ENCODE data around the gene NACC2. TPM values are rescaled to one million over a fixed set of nuclear protein-coding genes. Genes with fewer than 3 reads are reported as not detected.

NACC2 gene
- total and polyA plus RNA-seq, 9 of the 15 experiments (the other 6 are each of a cell fraction or from before 2014, with no cell fraction given): 0.70 to 25.1 (median 5.6) TPM

DNA sequence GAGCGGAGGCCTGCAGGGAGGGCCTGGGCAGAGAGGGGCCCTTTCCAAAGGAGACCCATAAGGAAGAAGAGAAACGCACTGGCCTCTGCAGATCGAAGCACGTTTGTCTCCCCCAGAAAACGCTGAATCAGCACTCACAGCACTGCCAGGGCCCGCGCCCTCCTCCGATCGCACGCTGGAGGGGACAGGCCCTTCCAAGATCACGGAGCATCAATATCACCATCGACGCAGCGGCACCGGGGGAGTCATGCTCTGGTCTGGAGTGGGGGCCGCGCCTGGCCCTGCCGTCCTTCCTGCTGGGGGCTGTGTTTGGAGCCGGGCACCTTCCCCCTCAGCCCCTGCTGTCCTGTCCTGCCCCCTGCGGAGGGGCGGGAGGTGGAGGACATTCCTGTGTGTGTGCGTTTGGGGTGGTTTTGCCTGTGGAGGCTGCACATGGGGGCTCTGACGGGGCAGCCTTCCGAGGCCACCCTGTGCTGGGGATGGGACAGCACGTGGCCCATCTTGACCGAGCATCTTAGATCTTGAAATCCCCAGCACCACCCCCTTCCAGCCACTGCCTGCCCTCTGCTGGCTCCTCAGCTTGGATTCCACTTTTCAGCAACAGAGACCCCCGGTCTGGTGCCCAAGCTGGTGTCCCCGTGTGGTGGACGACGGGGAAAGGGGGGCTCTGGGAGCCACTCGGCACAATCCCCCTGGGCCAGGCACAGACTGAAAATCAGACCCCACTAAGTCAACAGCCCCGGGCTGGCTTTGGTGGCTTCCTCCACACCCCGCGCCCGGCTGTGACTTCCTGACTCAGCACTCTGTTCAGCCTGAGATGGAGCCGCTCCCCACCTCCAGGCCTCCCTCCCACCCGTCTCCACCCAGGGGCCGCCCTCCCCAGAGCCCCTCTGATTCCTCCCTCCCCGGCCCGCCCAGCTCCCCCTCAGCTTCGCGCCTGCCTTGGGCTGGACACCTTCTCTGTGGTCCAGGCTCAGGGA, 15.3 kb upstream of the NACC2 start (continued):
- TF ChIP-seq PTBP1 (IDR thresholded peaks at IDR 0.05; ENCODE audit: low read depth, low read length) (no peak), MTA2 (IDR thresholded peaks at IDR 0.05; ENCODE audit: low read depth) (no peak), FOXA3 (CRISPR knock-in tag; conservative IDR thresholded peaks at IDR 0.05 in 1 of 2, IDR thresholded peaks at IDR 0.05 in 1 of 2) (peak; percentile 18 to 27; a peak in 1 of 4 replicates), ZNF583 (CRISPR knock-in tag; IDR thresholded peaks at IDR 0.05) (peak; percentile 16; the same call in 1 of the 2 replicates), RBFOX2 (IDR thresholded peaks at IDR 0.05; ENCODE audit: low read depth, low read length) (no peak; the same call in 1 of the 2 replicates), SAFB2 (IDR thresholded peaks at IDR 0.05; ENCODE audit: borderline replicate concordance, low read depth, low read length, severe bottlenecking) (no peak), JUNB (CRISPR knock-in tag; conservative IDR thresholded peaks at IDR 0.05) (no peak), RAD21 (CRISPR knock-in tag; conservative IDR thresholded peaks at IDR 0.05 in 1 of 2, IDR thresholded peaks at IDR 0.05 in 1 of 2) (peak in 1 of 2 experiments; percentile 45; a peak in 3 of 4 replicates), ZNF212 (CRISPR knock-in tag; IDR thresholded peaks at IDR 0.05) (no peak), BACH1 (tag; IDR thresholded peaks at IDR 0.05) (no peak), ZFX (CRISPR knock-in tag; IDR thresholded peaks at IDR 0.05) (0 out of 2 replicates have a peak, but pooled peaks have one; percentile 5), SNRNP70 (optimal IDR thresholded peaks at IDR 0.05; ENCODE audit: low read depth, low read length) (no peak), SMARCA5 (IDR thresholded peaks at IDR 0.05) (no peak), RFX7 (CRISPR knock-in tag; IDR thresholded peaks at IDR 0.05) (no peak), SNAPC5 (CRISPR knock-in tag; IDR thresholded peaks at IDR 0.05) (no peak), POLR2H (tag; IDR thresholded peaks at IDR 0.05; ENCODE audit: low read depth) (no peak), NCOR1 (IDR thresholded peaks at IDR 0.05) (no peak), PBX2 (CRISPR knock-in tag; IDR thresholded peaks at IDR 0.05; ENCODE audit: low read depth) (no peak), PBX2 (tag; conservative IDR thresholded peaks at IDR 0.05; ENCODE audit: low read depth) (no peak), ZFP30 (CRISPR knock-in tag; IDR thresholded peaks at IDR 0.05; ENCODE audit: borderline replicate concordance) (no peak), DACH1 (IDR thresholded peaks at IDR 0.05; ENCODE audit: partially characterized antibody) (no peak), CREBBP (IDR thresholded peaks at IDR 0.05; ENCODE audit: low read depth, low read length) (no peak)
- TF ChIP-seq, protein P1, sequence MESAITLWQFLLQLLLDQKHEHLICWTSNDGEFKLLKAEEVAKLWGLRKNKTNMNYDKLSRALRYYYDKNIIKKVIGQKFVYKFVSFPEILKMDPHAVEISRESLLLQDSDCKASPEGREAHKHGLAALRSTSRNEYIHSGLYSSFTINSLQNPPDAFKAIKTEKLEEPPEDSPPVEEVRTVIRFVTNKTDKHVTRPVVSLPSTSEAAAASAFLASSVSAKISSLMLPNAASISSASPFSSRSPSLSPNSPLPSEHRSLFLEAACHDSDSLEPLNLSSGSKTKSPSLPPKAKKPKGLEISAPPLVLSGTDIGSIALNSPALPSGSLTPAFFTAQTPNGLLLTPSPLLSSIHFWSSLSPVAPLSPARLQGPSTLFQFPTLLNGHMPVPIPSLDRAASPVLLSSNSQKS (CRISPR knock-in tag; IDR thresholded peaks at IDR 0.05): no peak

Data from K562 (cell line).